ENCODE measurements around the gene CITED1. TPM values are rescaled to one million over a fixed set of nuclear protein-coding genes. Genes with fewer than 3 reads are reported as not detected.

Gene CITED1
- total RNA-seq, 1 donor from 2014 or later: 0.77 TPM

- Mint-ChIP-seq H3K27ac (ENCODE audit: unreplicated experiment) (no peak overlapping the region), H3K27me3 (ENCODE audit: low read depth) (peaks cover 26% of the 10 kb centered on the region), H3K9me3 (ENCODE audit: low read depth) (peaks cover 17% of the 10 kb centered on the region), H3K4me1 (ENCODE audit: low read depth) (no peaks in the 10 kb centered on the region), H3K36me3 (ENCODE audit: low read depth) (no peaks in the 10 kb centered on the region), H3K4me3 (ENCODE audit: unreplicated experiment) (no peak overlapping the region)
- DNase-seq (ENCODE audit: low spot score): no peak
- TF ChIP-seq CTCF (IDR thresholded peaks at IDR 0.05): peak; percentile 56
These were observed 11.2 kb downstream of the CITED1 start for GRCh38 chrX:72294497-72294896.

GRCh38 chrX:72282302-72282701, 23.4 kb downstream of the CITED1 start:
- no peak for TF ChIP-seq CTCF (IDR thresholded peaks at IDR 0.05)
- Mint-ChIP-seq H3K4me1 (ENCODE audit: low read depth) (peaks cover under 1% of the 10 kb centered on the region), H3K4me3 (ENCODE audit: unreplicated experiment) (no peak overlapping the region), H3K27ac (ENCODE audit: unreplicated experiment) (no peak overlapping the region), H3K36me3 (ENCODE audit: low read depth) (no peaks in the 10 kb centered on the region), H3K9me3 (ENCODE audit: low read depth) (no peaks in the 10 kb centered on the region), H3K27me3 (ENCODE audit: low read depth) (peaks cover 22% of the 10 kb centered on the region)
- DNase-seq (ENCODE audit: low spot score): no peak

GRCh38 chrX:72280321-72280845, 25.3 kb downstream of the CITED1 start:
- no peak overlapping the region for H3K4me3 Mint-ChIP-seq (ENCODE audit: unreplicated experiment)
- no peaks in the 10 kb centered on the region for H3K9me3 Mint-ChIP-seq (ENCODE audit: low read depth)
- no peak for TF ChIP-seq CTCF (IDR thresholded peaks at IDR 0.05)
- H3K36me3 Mint-ChIP-seq (ENCODE audit: low read depth): peaks cover 5% of the 10 kb centered on the region
- no peak overlapping the region for H3K27ac Mint-ChIP-seq (ENCODE audit: unreplicated experiment)
- peaks cover 11% of the 10 kb centered on the region for H3K4me1 Mint-ChIP-seq (ENCODE audit: low read depth)
- peaks cover 20% of the 10 kb centered on the region for H3K27me3 Mint-ChIP-seq (ENCODE audit: low read depth)
- DNase-seq (ENCODE audit: low spot score): no peak

GRCh38 chrX:72276478-72276953, 29.2 kb downstream of the CITED1 start:
- peaks cover 39% of the 10 kb centered on the region for H3K36me3 Mint-ChIP-seq (ENCODE audit: low read depth)
- no peaks in the 10 kb centered on the region for H3K9me3 Mint-ChIP-seq (ENCODE audit: low read depth)
- peaks cover 12% of the 10 kb centered on the region for H3K27me3 Mint-ChIP-seq (ENCODE audit: low read depth)
- peak overlapping the region; percentile 92 for H3K27ac Mint-ChIP-seq (ENCODE audit: unreplicated experiment)
- H3K4me1 Mint-ChIP-seq (ENCODE audit: low read depth): peaks cover 48% of the 10 kb centered on the region
- no peak for DNase-seq (ENCODE audit: low spot score)
- peak overlapping the region; percentile 84 for H3K4me3 Mint-ChIP-seq (ENCODE audit: unreplicated experiment)
- TF ChIP-seq CTCF (IDR thresholded peaks at IDR 0.05): no peak

GRCh38 chrX:72274526-72274925, 31.2 kb downstream of the CITED1 start:
- H3K4me1 Mint-ChIP-seq (ENCODE audit: low read depth): peaks cover 63% of the 10 kb centered on the region
- TF ChIP-seq CTCF (IDR thresholded peaks at IDR 0.05): no peak

More at GRCh38 chrX:72274526-72274925, 31.2 kb downstream of the CITED1 start:
- peaks cover 4% of the 10 kb centered on the region for H3K27me3 Mint-ChIP-seq (ENCODE audit: low read depth)
- no peak for DNase-seq (ENCODE audit: low spot score)
- peak overlapping the region; percentile 92 for H3K27ac Mint-ChIP-seq (ENCODE audit: unreplicated experiment)
- peaks cover 42% of the 10 kb centered on the region for H3K36me3 Mint-ChIP-seq (ENCODE audit: low read depth)
- H3K4me3 Mint-ChIP-seq (ENCODE audit: unreplicated experiment): peak overlapping the region; percentile 84
- H3K9me3 Mint-ChIP-seq (ENCODE audit: low read depth): no peaks in the 10 kb centered on the region

All from chondrocyte (in vitro differentiated cells).